GM12878 (cell line): ENCODE measurements around the gene NMRK2. TPM values are rescaled to one million over a fixed set of nuclear protein-coding genes. Genes with fewer than 3 reads are reported as not detected.

Experiments
- ATAC-seq: fragments of 200-7000 bp; cut with Tn5 transposase; 3 replicates; pipeline ENCODE4 v1.9.1; 2020; ENCODE audit warnings: mild to moderate bottlenecking, moderate library complexity
- BruUV-seq: library from RNA; stranded (reverse); fragments of 400-500 nt; replicated peaks from 2 replicates; lab custom pipeline; 2021; lab: Mats Ljungman, UMichigan
- CTCF ChIA-PET: fragments of 300-600 bp; sonication (Branson Sonifier 250); formaldehyde crosslinking; extraction: SDS; loops from one replicate; lab custom pipeline; 2021; ENCODE audit warnings: inconsistent platforms; lab: Yijun Ruan, JAX
- POLR2A ChIA-PET: fragments of 350-600 bp; formaldehyde crosslinking; extraction: SDS; loops from one replicate; lab custom pipeline; 2021; ENCODE audit warnings: inconsistent platforms; lab: Charles Lee
- RAD21 ChIA-PET: fragments of 300-600 bp; sonication (Branson Sonifier 250); formaldehyde crosslinking; loops from one replicate; lab custom pipeline; 2023; ENCODE audit warnings: antibody characterized with exemption; ENCODE audit not compliant: unreplicated experiment; lab: Charles Lee
- SMC1A ChIA-PET: fragments of 300-600 bp; sonication (Branson Sonifier 250); formaldehyde crosslinking; loops from one replicate; lab custom pipeline; 2023; ENCODE audit not compliant: unreplicated experiment, uncharacterized antibody; lab: Charles Lee
- DNase-seq: peaks from one replicate; pipeline ENCODE4 v3.0.0-alpha.2; 2011; ENCODE audit warnings: low read depth, low spot score
- FAIRE-seq: peaks from 3 replicates; lab custom pipeline; 2011; peaks lifted over from hg19 to GRCh38; lab: Jason Lieb, UNC
- H2AFZ ChIP-seq: 2 replicates; pipeline ENCODE4 v1.6.0; 2011; ENCODE audit warnings: low read depth, low read length, control low read depth; ENCODE audit not compliant: control insufficient read depth
- H3K27ac ChIP-seq: 2 replicates; pipeline ENCODE4 v1.5.1; 2011; ENCODE audit warnings: control low read depth; ENCODE audit not compliant: control insufficient read depth, insufficient read depth
- H3K27me3 ChIP-seq, 2 experiments: replicated peaks in 1 of 2; 2 replicates each; pipeline versions ENCODE4 v1.6.0 to v1.6.1; 2011; ENCODE audit warnings: low read length in 1 of 2; ENCODE audit not compliant: control insufficient read depth in 2 of 2, insufficient read depth in 2 of 2
- H3K36me3 ChIP-seq, 2 experiments: 2 replicates each; pipeline ENCODE4 v1.5.1; 2011; ENCODE audit warnings: low read length in 1 of 2; ENCODE audit not compliant: control insufficient read depth in 2 of 2, insufficient read depth in 2 of 2
- H3K4me1 ChIP-seq: 2 replicates; pipeline ENCODE4 v1.6.1; 2011; ENCODE audit warnings: mild to moderate bottlenecking, low read length, moderate library complexity, mixed read lengths; ENCODE audit not compliant: control insufficient read depth, insufficient read depth
- H3K4me2 ChIP-seq: 2 replicates; pipeline ENCODE4 v1.6.0; 2011; ENCODE audit warnings: control low read depth; ENCODE audit not compliant: control insufficient read depth, insufficient read depth
- H3K4me3 ChIP-seq: fragments of 200-600 bp; sonication (generic); 2 replicates; pipeline ENCODE4 v1.5.1; 2016
- H3K79me2 ChIP-seq: 2 replicates; pipeline ENCODE4 v1.6.0; 2011; ENCODE audit warnings: low read length; ENCODE audit not compliant: control insufficient read depth, insufficient read depth
- H3K9ac ChIP-seq: 2 replicates; pipeline ENCODE4 v1.8.0; 2011; ENCODE audit warnings: low read length, control low read depth, mixed read lengths; ENCODE audit not compliant: control insufficient read depth, insufficient read depth
- H3K9me3 ChIP-seq: replicated peaks from 3 replicates; pipeline ENCODE4 v1.5.1; 2011; ENCODE audit warnings: mild to moderate bottlenecking, low read length; ENCODE audit not compliant: control insufficient read depth, insufficient read depth
- H4K20me1 ChIP-seq: 2 replicates; pipeline ENCODE4 v1.6.0; 2011; ENCODE audit not compliant: control insufficient read depth, insufficient read depth
- ATF2 ChIP-seq: IDR thresholded peaks from 2 replicates; pipeline ENCODE4 v1.6.1; 2012; ENCODE audit warnings: low read length, inconsistent platforms
- CEBPB ChIP-seq, 2 experiments: fragments of 150-350 bp in 1 of 2; IDR thresholded peaks; 2 replicates each; pipeline ENCODE4 v1.6.1; 2012 to 2014; ENCODE audit warnings: low read depth in 2 of 2, low read length in 2 of 2, borderline replicate concordance in 1 of 2, inconsistent platforms in 1 of 2
- FOXM1 ChIP-seq: IDR thresholded peaks from 2 replicates; pipeline ENCODE4 v1.6.1; 2012; ENCODE audit warnings: low read depth, mild to moderate bottlenecking, inconsistent platforms, low read length, moderate library complexity
- HDGF ChIP-seq: fragments of 450-650 bp; IDR thresholded peaks from 2 replicates; pipeline ENCODE4 v1.6.1; 2016; ENCODE audit warnings: antibody characterized with exemption
- MAX ChIP-seq: IDR thresholded peaks from 2 replicates; pipeline ENCODE4 v1.6.1; 2012; ENCODE audit warnings: low read depth, low read length, improper control_type of control experiment
- MXI1 ChIP-seq: fragments of 150-350 bp; IDR thresholded peaks from 2 replicates; pipeline ENCODE4 v1.6.1; 2011; ENCODE audit warnings: low read depth, mild to moderate bottlenecking, inconsistent platforms, low read length, improper control_type of control experiment
- MYC ChIP-seq: IDR thresholded peaks from 2 replicates; pipeline ENCODE4 v1.6.1; 2011; ENCODE audit warnings: mild to moderate bottlenecking, low read length, moderate library complexity, inconsistent platforms; ENCODE audit not compliant: insufficient read depth, insufficient replicate concordance, insufficient read length, severe bottlenecking
- NKRF ChIP-seq: fragments of 450-650 bp; conservative IDR thresholded peaks from 2 replicates; pipeline ENCODE4 v1.6.1; 2017; ENCODE audit warnings: mild to moderate bottlenecking, moderate library complexity
- PAX5 ChIP-seq: IDR thresholded peaks from 2 replicates; pipeline ENCODE4 v1.6.1; 2011; ENCODE audit warnings: low read depth, low read length, borderline replicate concordance
- PBX3 ChIP-seq: IDR thresholded peaks from 2 replicates; pipeline ENCODE4 v1.6.1; 2011; ENCODE audit warnings: mild to moderate bottlenecking, low read depth, low read length, moderate library complexity; ENCODE audit not compliant: insufficient replicate concordance
- PML ChIP-seq: IDR thresholded peaks from 2 replicates; pipeline ENCODE4 v1.6.1; 2012; ENCODE audit warnings: low read length, inconsistent platforms
- POLR2A ChIP-seq: IDR thresholded peaks from 2 replicates; pipeline ENCODE4 v1.6.1; 2011; ENCODE audit warnings: low read depth, mild to moderate bottlenecking, low read length
- POLR2AphosphoS5 ChIP-seq: IDR thresholded peaks from 2 replicates; pipeline ENCODE4 v1.6.1; 2011; ENCODE audit warnings: mild to moderate bottlenecking, low read length, inconsistent platforms
- SIN3A ChIP-seq: IDR thresholded peaks from 2 replicates; pipeline ENCODE4 v1.6.1; 2012; ENCODE audit warnings: low read depth, low read length, improper control_type of control experiment
- USF1 ChIP-seq: IDR thresholded peaks from 2 replicates; pipeline ENCODE4 v1.6.1; 2011; ENCODE audit warnings: borderline replicate concordance, low read depth, mild to moderate bottlenecking, moderate library complexity, mixed read lengths, low read length; ENCODE audit not compliant: insufficient read depth; ENCODE audit errors: extremely low read length
- YBX1 ChIP-seq: fragments of 450-650 bp; IDR thresholded peaks from 2 replicates; pipeline ENCODE4 v1.6.1; 2016; ENCODE audit warnings: antibody characterized with exemption
- YY1 ChIP-seq: IDR thresholded peaks from 2 replicates; pipeline ENCODE4 v1.6.1; 2011; ENCODE audit warnings: low read depth, mild to moderate bottlenecking, low read length
- WGBS: methylation state at CpG from one replicate; pipeline ENCODE4 v1.1.6; 2016; ENCODE audit warnings: low lambda C conversion rate; ENCODE audit not compliant: insufficient replicate concordance, insufficient coverage; ENCODE audit errors: missing lambda C conversion rate; 5-methylcytosine and 5-hydroxymethylcytosine counted together
- in situ Hi-C: fragments of 300-500 bp; cut with MboI; formaldehyde crosslinking; loops from 9 replicates; pipeline ENCODE4 v1.14.3; 2018; ENCODE audit warnings: mixed read lengths
- intact Hi-C: fragments of 100-400 bp; cut with micrococcal nuclease; formaldehyde crosslinking; loops from one replicate; pipeline ENCODE4 v1.14.2; 2022; ENCODE audit not compliant: unreplicated experiment
- polyA plus RNA-seq, 11 experiments: library from polyadenylated mRNA; depleted of rRNA in 4 of 11; unstranded in 6 of 11; stranded (reverse) in 5 of 11; fragments of >200 nt; fragmentation: Nextera tagmentation in 4 of 11; fragmentation: Illumina TruSeq in 1 of 11; extraction: Ambion mirVana in 4 of 11; extraction: Trizol in 1 of 11; gene quantifications; 1 replicate in 1 of 11; 2 replicates in 10 of 11; pipeline versions ENCODE4 v1.2.1 to v1.2.3, GENCODE V29; 2011 to 2016; ENCODE audit warnings: inconsistent platforms in 2 of 11, missing spikeins in 2 of 11, low read depth in 1 of 11
- total RNA-seq, 4 experiments: library from RNA; depleted of rRNA in 3 of 4; stranded (reverse); fragments of >200 nt in 3 of 4; fragmentation: Illumina TruSeq in 1 of 4; extraction: Trizol in 1 of 4; gene quantifications; 2 replicates each; pipeline versions ENCODE4 v1.2.1 to v1.2.3, GENCODE V29; 2013 to 2021

The NMRK2 gene
- total and polyA plus RNA-seq, 10 of the 15 experiments (the other 5 are each of a cell fraction or from before 2014, with no cell fraction given), result 0.14 to 0.15 TPM; not detected in 8

GRCh38 chr19:3983936-3984583 lies 51.2 kb downstream of the NMRK2 start:
- Histone ChIP-seq H3K4me1 (peaks cover 19% of the 10 kb centered on the region), H4K20me1 (peaks cover 46% of the 10 kb centered on the region), H2AFZ (no peak overlapping the region), H3K36me3 (peaks cover 36 to 51% of the 10 kb centered on the region in 2 experiments), H3K4me2 (peak overlapping the region; percentile 89), H3K9ac (peak overlapping the region; percentile 96), H3K4me3 (peak overlapping the region; percentile 97), H3K27ac (peak overlapping the region; percentile 79), H3K27me3 (no peaks in the 10 kb centered on the region), H3K9me3 (no peaks in the 10 kb centered on the region), H3K79me2 (peaks cover 64% of the 10 kb centered on the region)
- POLR2A ChIA-PET, result interaction anchor here (0.6 to 1.9 kb wide), 3 partner anchors 13 to 203 kb away, joined by 3 to 8 read pairs (median 4); partner anchors contain the start of gene DAPK3
- ATAC-seq, result peak; percentile 18
- in situ Hi-C loops, result no loop called here
- intact Hi-C loops, result no loop called here
- WGBS, result 2% methylated on average over 30 of the region's 30 CpGs
- SMC1A ChIA-PET, result interaction anchor here (0.5 to 1.8 kb wide), 2 partner anchors 22 to 257 kb away, joined by 3 to 4 read pairs; no protein-coding TSS in a partner anchor
- peak; percentile 44 for FAIRE-seq
- DNase-seq, result no peak
- no TSS peak for BruUV-seq
- RAD21 ChIA-PET, result interaction anchor here (1.4 kb wide), 1 partner anchor 23 kb away, joined by 7 read pairs; the partner anchor contains the start of gene PIAS4
- CTCF ChIA-PET, result interaction anchor here (0.5 to 1.2 kb wide), 4 partner anchors 23 to 219 kb away, joined by 3 to 4 read pairs (median 3); partner anchors contain the start of gene PIAS4
- TF ChIP-seq PML (no peak), CEBPB (IDR thresholded peaks at IDR 0.05; ENCODE audit: borderline replicate concordance in 1 of 2, low read depth in 2 of 2, low read length in 2 of 2) (peak in 1 of 2 experiments; percentile 50; a peak in 1 of 4 replicates), YBX1 (no peak), PBX3 (peak; percentile 56), POLR2A (peak; percentile 85), USF1 (peak; percentile 32), MXI1 (peak; percentile 90), ATF2 (no peak), HDGF (peak; percentile 57; the same call in 1 of the 2 replicates), NKRF (peak; percentile 76), MAX (peak; percentile 58; the same call in 1 of the 2 replicates), MYC (peak; percentile 71), POLR2AphosphoS5 (peak; percentile 15; the same call in 1 of the 2 replicates), FOXM1 (no peak), YY1 (peak; percentile 71; the same call in 1 of the 2 replicates), PAX5 (peak; percentile 32; the same call in 1 of the 2 replicates), SIN3A (peak; percentile 42; the same call in 1 of the 2 replicates)
